ENCODE measurements around the gene KCTD4.

Gene KCTD4

DNA sequence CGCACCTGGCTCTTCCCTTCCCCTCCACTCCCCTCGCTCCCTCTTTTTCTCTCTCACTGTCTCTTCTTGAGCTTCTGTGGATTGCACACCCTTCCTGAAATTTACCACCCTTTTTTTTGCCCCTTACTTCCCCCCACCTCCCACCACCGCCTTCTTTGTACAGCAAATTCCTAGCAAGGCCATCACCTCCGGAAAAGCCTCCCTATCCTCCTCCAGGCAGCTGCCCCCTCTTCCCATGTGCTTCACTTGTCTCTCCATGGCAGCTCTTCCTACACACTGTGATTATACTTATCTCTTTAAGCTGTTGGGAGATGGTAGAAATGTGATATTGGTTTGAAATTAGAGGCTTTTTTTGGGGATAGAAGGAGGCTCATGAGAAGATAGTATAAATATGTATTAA, 28.3 kb upstream of the KCTD4 start:
- ATAC-seq: no peak
- TF ChIP-seq, protein P1, sequence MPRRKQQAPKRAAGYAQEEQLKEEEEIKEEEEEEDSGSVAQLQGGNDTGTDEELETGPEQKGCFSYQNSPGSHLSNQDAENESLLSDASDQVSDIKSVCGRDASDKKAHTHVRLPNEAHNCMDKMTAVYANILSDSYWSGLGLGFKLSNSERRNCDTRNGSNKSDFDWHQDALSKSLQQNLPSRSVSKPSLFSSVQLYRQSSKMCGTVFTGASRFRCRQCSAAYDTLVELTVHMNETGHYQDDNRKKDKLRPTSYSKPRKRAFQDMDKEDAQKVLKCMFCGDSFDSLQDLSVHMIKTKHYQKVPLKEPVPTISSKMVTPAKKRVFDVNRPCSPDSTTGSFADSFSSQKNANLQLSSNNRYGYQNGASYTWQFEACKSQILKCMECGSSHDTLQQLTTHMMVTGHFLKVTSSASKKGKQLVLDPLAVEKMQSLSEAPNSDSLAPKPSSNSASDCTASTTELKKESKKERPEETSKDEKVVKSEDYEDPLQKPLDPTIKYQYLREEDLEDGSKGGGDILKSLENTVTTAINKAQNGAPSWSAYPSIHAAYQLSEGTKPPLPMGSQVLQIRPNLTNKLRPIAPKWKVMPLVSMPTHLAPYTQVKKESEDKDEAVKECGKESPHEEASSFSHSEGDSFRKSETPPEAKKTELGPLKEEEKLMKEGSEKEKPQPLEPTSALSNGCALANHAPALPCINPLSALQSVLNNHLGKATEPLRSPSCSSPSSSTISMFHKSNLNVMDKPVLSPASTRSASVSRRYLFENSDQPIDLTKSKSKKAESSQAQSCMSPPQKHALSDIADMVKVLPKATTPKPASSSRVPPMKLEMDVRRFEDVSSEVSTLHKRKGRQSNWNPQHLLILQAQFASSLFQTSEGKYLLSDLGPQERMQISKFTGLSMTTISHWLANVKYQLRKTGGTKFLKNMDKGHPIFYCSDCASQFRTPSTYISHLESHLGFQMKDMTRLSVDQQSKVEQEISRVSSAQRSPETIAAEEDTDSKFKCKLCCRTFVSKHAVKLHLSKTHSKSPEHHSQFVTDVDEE (CRISPR knock-in tag; IDR thresholded peaks at IDR 0.05): no peak
- TF ChIP-seq ESRRG (CRISPR knock-in tag; IDR thresholded peaks at IDR 0.05) (no peak), ARNTL (CRISPR knock-in tag; IDR thresholded peaks at IDR 0.05; ENCODE audit: borderline replicate concordance, low read depth) (no peak), CSDC2 (CRISPR knock-in tag; IDR thresholded peaks at IDR 0.05) (no peak), OSR1 (CRISPR knock-in tag; IDR thresholded peaks at IDR 0.05) (no peak), RARB (CRISPR knock-in tag; IDR thresholded peaks at IDR 0.05) (no peak), PPARA (CRISPR knock-in tag; IDR thresholded peaks at IDR 0.05; ENCODE audit: borderline replicate concordance) (no peak), GLIS3 (CRISPR knock-in tag; IDR thresholded peaks at IDR 0.05) (no peak), BACH2 (CRISPR knock-in tag; IDR thresholded peaks at IDR 0.05; ENCODE audit: borderline replicate concordance) (no peak), ZNF8 (CRISPR knock-in tag; IDR thresholded peaks at IDR 0.05) (no peak), ISL1 (CRISPR knock-in tag; IDR thresholded peaks at IDR 0.05) (no peak), TOX (CRISPR knock-in tag; IDR thresholded peaks at IDR 0.05; ENCODE audit: borderline replicate concordance) (no peak), ZFP3 (CRISPR knock-in tag; IDR thresholded peaks at IDR 0.05) (no peak)
- TF ChIP-seq, protein P2, sequence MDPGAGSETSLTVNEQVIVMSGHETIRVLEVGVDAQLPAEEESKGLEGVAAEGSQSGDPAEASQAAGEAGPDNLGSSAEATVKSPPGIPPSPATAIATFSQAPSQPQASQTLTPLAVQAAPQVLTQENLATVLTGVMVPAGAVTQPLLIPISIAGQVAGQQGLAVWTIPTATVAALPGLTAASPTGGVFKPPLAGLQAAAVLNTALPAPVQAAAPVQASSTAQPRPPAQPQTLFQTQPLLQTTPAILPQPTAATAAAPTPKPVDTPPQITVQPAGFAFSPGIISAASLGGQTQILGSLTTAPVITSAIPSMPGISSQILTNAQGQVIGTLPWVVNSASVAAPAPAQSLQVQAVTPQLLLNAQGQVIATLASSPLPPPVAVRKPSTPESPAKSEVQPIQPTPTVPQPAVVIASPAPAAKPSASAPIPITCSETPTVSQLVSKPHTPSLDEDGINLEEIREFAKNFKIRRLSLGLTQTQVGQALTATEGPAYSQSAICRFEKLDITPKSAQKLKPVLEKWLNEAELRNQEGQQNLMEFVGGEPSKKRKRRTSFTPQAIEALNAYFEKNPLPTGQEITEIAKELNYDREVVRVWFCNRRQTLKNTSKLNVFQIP (CRISPR knock-in tag; IDR thresholded peaks at IDR 0.05; ENCODE audit: borderline replicate concordance, low read depth): no peak
- TF ChIP-seq, protein P3, sequence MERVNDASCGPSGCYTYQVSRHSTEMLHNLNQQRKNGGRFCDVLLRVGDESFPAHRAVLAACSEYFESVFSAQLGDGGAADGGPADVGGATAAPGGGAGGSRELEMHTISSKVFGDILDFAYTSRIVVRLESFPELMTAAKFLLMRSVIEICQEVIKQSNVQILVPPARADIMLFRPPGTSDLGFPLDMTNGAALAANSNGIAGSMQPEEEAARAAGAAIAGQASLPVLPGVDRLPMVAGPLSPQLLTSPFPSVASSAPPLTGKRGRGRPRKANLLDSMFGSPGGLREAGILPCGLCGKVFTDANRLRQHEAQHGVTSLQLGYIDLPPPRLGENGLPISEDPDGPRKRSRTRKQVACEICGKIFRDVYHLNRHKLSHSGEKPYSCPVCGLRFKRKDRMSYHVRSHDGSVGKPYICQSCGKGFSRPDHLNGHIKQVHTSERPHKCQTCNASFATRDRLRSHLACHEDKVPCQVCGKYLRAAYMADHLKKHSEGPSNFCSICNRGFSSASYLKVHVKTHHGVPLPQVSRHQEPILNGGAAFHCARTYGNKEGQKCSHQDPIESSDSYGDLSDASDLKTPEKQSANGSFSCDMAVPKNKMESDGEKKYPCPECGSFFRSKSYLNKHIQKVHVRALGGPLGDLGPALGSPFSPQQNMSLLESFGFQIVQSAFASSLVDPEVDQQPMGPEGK (CRISPR knock-in tag; IDR thresholded peaks at IDR 0.05; ENCODE audit: borderline replicate concordance): no peak
- TF ChIP-seq, protein P4, sequence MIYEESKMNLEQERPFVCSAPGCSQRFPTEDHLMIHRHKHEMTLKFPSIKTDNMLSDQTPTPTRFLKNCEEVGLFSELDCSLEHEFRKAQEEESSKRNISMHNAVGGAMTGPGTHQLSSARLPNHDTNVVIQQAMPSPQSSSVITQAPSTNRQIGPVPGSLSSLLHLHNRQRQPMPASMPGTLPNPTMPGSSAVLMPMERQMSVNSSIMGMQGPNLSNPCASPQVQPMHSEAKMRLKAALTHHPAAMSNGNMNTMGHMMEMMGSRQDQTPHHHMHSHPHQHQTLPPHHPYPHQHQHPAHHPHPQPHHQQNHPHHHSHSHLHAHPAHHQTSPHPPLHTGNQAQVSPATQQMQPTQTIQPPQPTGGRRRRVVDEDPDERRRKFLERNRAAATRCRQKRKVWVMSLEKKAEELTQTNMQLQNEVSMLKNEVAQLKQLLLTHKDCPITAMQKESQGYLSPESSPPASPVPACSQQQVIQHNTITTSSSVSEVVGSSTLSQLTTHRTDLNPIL (CRISPR knock-in tag; IDR thresholded peaks at IDR 0.05; ENCODE audit: low read depth): no peak

DNA sequence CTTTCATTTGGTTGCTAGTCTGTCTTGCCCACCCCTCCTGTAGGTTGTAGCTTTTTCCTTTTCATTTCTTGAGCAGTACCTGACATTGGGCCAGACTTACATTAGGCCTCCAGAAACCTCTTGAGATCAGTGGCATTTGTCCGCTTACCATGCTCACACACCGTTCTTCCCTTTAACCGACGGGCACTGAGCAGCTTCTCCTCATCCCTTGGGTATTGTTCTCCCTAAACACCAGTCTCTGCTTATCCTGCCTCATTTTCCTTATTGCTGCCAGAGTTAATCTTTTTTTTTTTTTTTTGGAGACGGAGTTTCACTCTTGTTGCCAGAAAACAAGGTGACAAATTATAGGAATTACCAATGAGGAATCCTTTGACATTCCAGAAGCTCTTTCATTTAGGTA, 27.2 kb upstream of the KCTD4 start:
- no peak for ATAC-seq
- TF ChIP-seq ZFP30 (CRISPR knock-in tag; IDR thresholded peaks at IDR 0.05): no peak

DNA sequence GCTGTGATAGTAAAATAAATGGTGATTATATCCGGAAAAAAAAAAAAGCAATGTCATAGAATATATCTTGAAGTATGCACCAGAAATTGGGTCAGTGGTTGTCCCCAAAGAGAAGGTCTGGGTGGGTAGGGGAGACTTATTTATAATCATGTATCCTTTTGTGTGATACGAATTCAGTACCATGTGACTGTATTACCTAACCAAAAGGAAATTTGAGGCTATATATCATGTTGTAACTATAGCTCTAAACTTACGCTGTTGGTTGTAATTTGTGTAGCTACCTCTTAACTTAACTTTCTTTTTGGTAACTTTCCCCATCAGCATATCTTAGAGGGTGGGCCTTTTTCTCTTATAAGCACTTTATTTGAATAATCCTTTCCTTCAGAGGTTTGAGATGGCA, 25.2 kb upstream of the KCTD4 start:
- TF ChIP-seq ESRRG (CRISPR knock-in tag; IDR thresholded peaks at IDR 0.05): no peak
- TF ChIP-seq ARNTL (CRISPR knock-in tag; IDR thresholded peaks at IDR 0.05; ENCODE audit: borderline replicate concordance, low read depth): no peak
- TF ChIP-seq CSDC2 (CRISPR knock-in tag; IDR thresholded peaks at IDR 0.05): no peak
- TF ChIP-seq ZNF8 (CRISPR knock-in tag; IDR thresholded peaks at IDR 0.05): no peak
- TF ChIP-seq ZNF565 (CRISPR knock-in tag; conservative IDR thresholded peaks at IDR 0.05; ENCODE audit: low read depth): no peak
- no peak for TF ChIP-seq BACH2 (CRISPR knock-in tag; IDR thresholded peaks at IDR 0.05; ENCODE audit: borderline replicate concordance)
- TF ChIP-seq RARB (CRISPR knock-in tag; IDR thresholded peaks at IDR 0.05): no peak
- no peak for TF ChIP-seq GLIS3 (CRISPR knock-in tag; IDR thresholded peaks at IDR 0.05)
- no peak for TF ChIP-seq ISL1 (CRISPR knock-in tag; IDR thresholded peaks at IDR 0.05)
- TF ChIP-seq TOX (CRISPR knock-in tag; IDR thresholded peaks at IDR 0.05; ENCODE audit: borderline replicate concordance): no peak
- TF ChIP-seq, protein P4 (CRISPR knock-in tag; IDR thresholded peaks at IDR 0.05; ENCODE audit: low read depth): no peak
- TF ChIP-seq ZFP30 (CRISPR knock-in tag; IDR thresholded peaks at IDR 0.05): no peak
- TF ChIP-seq PPARA (CRISPR knock-in tag; IDR thresholded peaks at IDR 0.05; ENCODE audit: borderline replicate concordance): no peak
- TF ChIP-seq ZC3H10 (CRISPR knock-in tag; IDR thresholded peaks at IDR 0.05): no peak
- no peak for TF ChIP-seq TCF4 (CRISPR knock-in tag; IDR thresholded peaks at IDR 0.05; ENCODE audit: borderline replicate concordance)
- TF ChIP-seq, protein P1 (CRISPR knock-in tag; IDR thresholded peaks at IDR 0.05): no peak
- TF ChIP-seq, protein P2 (CRISPR knock-in tag; IDR thresholded peaks at IDR 0.05; ENCODE audit: borderline replicate concordance, low read depth): no peak
- no peak for TF ChIP-seq ZNF70 (CRISPR knock-in tag; IDR thresholded peaks at IDR 0.05)
- no peak for ATAC-seq

Data from SK-N-SH treated with all-trans-retinoic acid at 6 μM for 48 hours (cell line).